Trophoblast cell (in vitro differentiated cells and primary cell): ENCODE data around the gene C1orf87.

ENCODE experiments used
- DNase-seq, 2 donors: peaks; one replicate each; pipeline ENCODE4 v3.0.0-alpha.2; 2016
- H2AFZ ChIP-seq: 2 replicates; pipeline ENCODE4 v1.6.1; 2013; ENCODE audit warnings: low read length, moderate library complexity, mild to moderate bottlenecking; ENCODE audit not compliant: insufficient read depth, poor library complexity
- H2AK5ac ChIP-seq: 2 replicates; pipeline ENCODE4 v1.6.1; 2013; ENCODE audit warnings: mild to moderate bottlenecking, low read length
- H2BK120ac ChIP-seq: 2 replicates; pipeline ENCODE4 v1.6.1; 2013; ENCODE audit warnings: low read length, mild to moderate bottlenecking, moderate library complexity; ENCODE audit not compliant: insufficient read depth, poor library complexity
- H2BK12ac ChIP-seq: 2 replicates; pipeline ENCODE4 v1.6.1; 2013; ENCODE audit warnings: mild to moderate bottlenecking, low read length, moderate library complexity
- H2BK5ac ChIP-seq: 2 replicates; pipeline ENCODE4 v1.6.1; 2013; ENCODE audit warnings: low read length, low read depth, moderate library complexity, mild to moderate bottlenecking; ENCODE audit not compliant: poor library complexity
- H3K14ac ChIP-seq: 2 replicates; pipeline ENCODE4 v1.6.1; 2013; ENCODE audit warnings: mild to moderate bottlenecking, low read length
- H3K18ac ChIP-seq: 2 replicates; pipeline ENCODE4 v1.6.1; 2013; ENCODE audit warnings: mild to moderate bottlenecking, low read length
- H3K23ac ChIP-seq: 2 replicates; pipeline ENCODE4 v1.6.1; 2013; ENCODE audit warnings: low read length
- H3K27ac ChIP-seq: 2 replicates; pipeline ENCODE4 v1.5.1; 2013; ENCODE audit warnings: low read depth, mild to moderate bottlenecking, inconsistent platforms, low read length, moderate library complexity
- H3K27me3 ChIP-seq: 2 replicates; pipeline ENCODE4 v1.6.1; 2013; ENCODE audit warnings: inconsistent platforms, mild to moderate bottlenecking, low read length, moderate library complexity; ENCODE audit not compliant: insufficient read depth
- H3K36me3 ChIP-seq, 2 experiments: 1 replicate in 1 of 2; 2 replicates in 1 of 2; pipeline ENCODE4 v1.6.1; 2013; ENCODE audit warnings: low read length in 2 of 2, mild to moderate bottlenecking in 2 of 2, moderate library complexity in 1 of 2; ENCODE audit not compliant: insufficient read depth in 2 of 2, control insufficient read depth in 1 of 2
- H3K4ac ChIP-seq: 2 replicates; pipeline ENCODE4 v1.6.1; 2013; ENCODE audit warnings: low read depth, mild to moderate bottlenecking, low read length, moderate library complexity
- H3K4me1 ChIP-seq, 2 experiments: 1 replicate in 1 of 2; 2 replicates in 1 of 2; pipeline ENCODE4 v1.6.1; 2013; ENCODE audit warnings: low read length in 2 of 2, mild to moderate bottlenecking in 2 of 2, moderate library complexity in 1 of 2; ENCODE audit not compliant: insufficient read depth in 2 of 2, control insufficient read depth in 1 of 2
- H3K4me2 ChIP-seq: 2 replicates; pipeline ENCODE4 v1.6.1; 2013; ENCODE audit warnings: inconsistent platforms, mild to moderate bottlenecking, low read length, moderate library complexity
- H3K4me3 ChIP-seq: 2 replicates; pipeline ENCODE4 v1.5.1; 2013; ENCODE audit warnings: mild to moderate bottlenecking, low read depth, low read length, inconsistent platforms
- H3K79me1 ChIP-seq: one replicate; pipeline ENCODE4 v1.6.1; 2013; ENCODE audit warnings: low read length
- H3K79me2 ChIP-seq: 2 replicates; pipeline ENCODE4 v1.6.1; 2013; ENCODE audit warnings: low read length, mild to moderate bottlenecking; ENCODE audit not compliant: control insufficient read depth, insufficient read depth, poor library complexity
- H3K9ac ChIP-seq: 2 replicates; pipeline ENCODE4 v1.6.1; 2013; ENCODE audit warnings: mild to moderate bottlenecking, low read length
- H3K9me3 ChIP-seq: 2 replicates; pipeline ENCODE4 v1.6.1; 2013; ENCODE audit warnings: low read depth, mild to moderate bottlenecking, control low read depth, inconsistent platforms, low read length; ENCODE audit not compliant: insufficient read depth
- H4K12ac ChIP-seq: 2 replicates; pipeline ENCODE4 v1.6.1; 2013; ENCODE audit warnings: low read depth, mild to moderate bottlenecking, low read length, moderate library complexity
- H4K8ac ChIP-seq: 2 replicates; pipeline ENCODE4 v1.6.1; 2013; ENCODE audit warnings: low read depth, mild to moderate bottlenecking, low read length, moderate library complexity
- H4K91ac ChIP-seq: one replicate; pipeline ENCODE4 v1.6.1; 2013; ENCODE audit warnings: low read depth, mild to moderate bottlenecking, low read length, moderate library complexity
- whole genome bisulfite sequencing: extraction: QIAGEN DNeasy Blood & Tissue Kit; methylation state at CpG from one replicate; pipeline ENCODE4 v1.1.7; 2013; ENCODE audit warnings: missing lambda C conversion rate; ENCODE audit not compliant: insufficient read length, insufficient coverage; ENCODE audit errors: extremely low coverage; 5-methylcytosine and 5-hydroxymethylcytosine counted together

C1orf87 gene

GRCh38 chr1:59999006-59999405 lies 74.6 kb downstream of the C1orf87 start:
- Histone ChIP-seq H2BK5ac (no peak overlapping the region), H3K79me2 (no peaks in the 10 kb centered on the region), H3K79me1 (no peaks in the 10 kb centered on the region), H4K12ac (no peak overlapping the region), H2BK12ac (no peak overlapping the region), H3K4ac (no peak overlapping the region), H3K14ac (no peak overlapping the region), H4K91ac (no peak overlapping the region), H3K27me3 (no peaks in the 10 kb centered on the region), H2AK5ac (no peak overlapping the region), H3K4me3 (no peak overlapping the region), H3K9ac (no peak overlapping the region), H3K4me1 (no peaks in the 10 kb centered on the region), H3K9me3 (no peaks in the 10 kb centered on the region), H4K8ac (no peak overlapping the region), H3K23ac (no peak overlapping the region), H2BK120ac (no peak overlapping the region), H3K27ac (no peak overlapping the region), H3K36me3 (no peaks in the 10 kb centered on the region), H3K18ac (no peak overlapping the region), H3K4me2 (no peak overlapping the region), H2AFZ (no peak overlapping the region)
- WGBS = no CpG with 5 or more reads among the region's 3 CpGs
- peak in 1 of 2 donors; percentile 54 for DNase-seq

GRCh38 chr1:59997479-59998115 lies 76.0 kb downstream of the C1orf87 start:
- WGBS = no CpG with 5 or more reads among the region's 2 CpGs
- Histone ChIP-seq H2BK5ac (no peak overlapping the region), H3K14ac (no peak overlapping the region), H2AFZ (no peak overlapping the region), H3K9ac (no peak overlapping the region), H3K9me3 (no peaks in the 10 kb centered on the region), H2BK120ac (no peak overlapping the region), H3K4me1 (no peaks in the 10 kb centered on the region), H4K8ac (no peak overlapping the region), H3K4me3 (no peak overlapping the region), H2BK12ac (no peak overlapping the region), H3K18ac (no peak overlapping the region), H2AK5ac (no peak overlapping the region), H3K79me2 (no peaks in the 10 kb centered on the region), H3K4me2 (no peak overlapping the region), H3K79me1 (no peaks in the 10 kb centered on the region), H3K36me3 (no peaks in the 10 kb centered on the region), H4K12ac (no peak overlapping the region), H4K91ac (no peak overlapping the region), H3K27ac (no peak overlapping the region), H3K27me3 (no peaks in the 10 kb centered on the region), H3K23ac (no peak overlapping the region), H3K4ac (no peak overlapping the region)
- DNase-seq = peak in 1 of 2 donors; percentile 6

- Histone ChIP-seq H3K18ac (no peak overlapping the region), H2BK12ac (no peak overlapping the region), H3K9me3 (no peaks in the 10 kb centered on the region), H3K14ac (no peak overlapping the region), H3K4me3 (no peak overlapping the region), H4K91ac (no peak overlapping the region), H2BK120ac (no peak overlapping the region), H4K12ac (no peak overlapping the region), H3K27me3 (no peaks in the 10 kb centered on the region), H2AK5ac (no peak overlapping the region), H3K79me1 (no peaks in the 10 kb centered on the region), H3K4me1 (no peaks in the 10 kb centered on the region), H3K79me2 (no peaks in the 10 kb centered on the region), H2AFZ (no peak overlapping the region), H4K8ac (no peak overlapping the region), H3K27ac (no peak overlapping the region), H3K9ac (no peak overlapping the region), H3K23ac (no peak overlapping the region), H3K4me2 (no peak overlapping the region), H3K36me3 (no peaks in the 10 kb centered on the region), H2BK5ac (no peak overlapping the region), H3K4ac (no peak overlapping the region)
- WGBS = no CpG with 5 or more reads among the region's 4 CpGs
- DNase-seq = peak; percentile 12 to 19
Measured at GRCh38 chr1:59994302-59995198, 79.0 kb downstream of the C1orf87 start.

- Histone ChIP-seq H4K91ac (no peak overlapping the region), H3K9ac (no peak overlapping the region), H4K8ac (no peak overlapping the region), H3K14ac (no peak overlapping the region), H3K4me2 (no peak overlapping the region), H3K4me3 (no peak overlapping the region), H2AK5ac (no peak overlapping the region), H2BK5ac (no peak overlapping the region), H3K79me1 (no peaks in the 10 kb centered on the region), H3K18ac (no peak overlapping the region), H3K9me3 (no peaks in the 10 kb centered on the region), H3K27me3 (no peaks in the 10 kb centered on the region), H3K36me3 (no peaks in the 10 kb centered on the region), H2BK12ac (no peak overlapping the region), H3K23ac (no peak overlapping the region), H3K4me1 (no peaks in the 10 kb centered on the region), H2AFZ (no peak overlapping the region), H3K4ac (no peak overlapping the region), H4K12ac (no peak overlapping the region), H2BK120ac (no peak overlapping the region), H3K79me2 (no peaks in the 10 kb centered on the region), H3K27ac (no peak overlapping the region)
- no CpG with 5 or more reads among the region's 5 CpGs for WGBS
- DNase-seq = peak; percentile 70 to 83
Measured at GRCh38 chr1:59992040-59992820, 81.3 kb downstream of the C1orf87 start.
